GM23338 (cell line): ENCODE measurements around the gene DPYD.

ENCODE experiments used
- CREB1 ChIP-seq: fragments of 250-450 bp; sonication (Bioruptor Pico); IDR thresholded peaks from 2 replicates; pipeline ENCODE4 v1.5.0; 2020; ENCODE audit warnings: low read depth, mild to moderate bottlenecking, moderate library complexity
- EZH2 ChIP-seq: fragments of 200-600 bp; sonication (generic); IDR thresholded peaks from one replicate; pipeline ENCODE4 v1.8.0; 2017; ENCODE audit warnings: antibody characterized with exemption, mild to moderate bottlenecking, low read depth; ENCODE audit not compliant: unreplicated experiment
- EZH2phosphoT487 ChIP-seq: fragments of 200-600 bp; sonication (generic); IDR thresholded peaks from one replicate; pipeline ENCODE4 v1.8.1; 2018; ENCODE audit warnings: antibody characterized with exemption; ENCODE audit not compliant: unreplicated experiment
- JUNB ChIP-seq: IDR thresholded peaks from one replicate; pipeline ENCODE4 v1.6.1; 2016; ENCODE audit warnings: antibody characterized with exemption; ENCODE audit not compliant: unreplicated experiment
- POLR2AphosphoS5 ChIP-seq: IDR thresholded peaks from 2 replicates; pipeline ENCODE4 v1.6.1; 2016; ENCODE audit warnings: antibody characterized with exemption, low read depth
- ZNF114 ChIP-seq: fragments of 250-450 bp; sonication (Bioruptor Pico); IDR thresholded peaks from 2 replicates; pipeline ENCODE4 v1.5.0; 2020; ENCODE audit warnings: mild to moderate bottlenecking, moderate library complexity
- TF ChIP-seq, protein P1 (sequence below), 2 experiments: fragments of 200-600 bp in 1 of 2; sonication (generic) in 1 of 2; conservative IDR thresholded peaks; 2 replicates each; pipeline versions ENCODE4 v1.5.1 to v1.6.1; 2016 to 2017; ENCODE audit warnings: antibody characterized with exemption in 2 of 2, low read depth in 2 of 2, mild to moderate bottlenecking in 2 of 2, moderate library complexity in 1 of 2
- TF ChIP-seq, protein P2 (sequence below): IDR thresholded peaks from one replicate; pipeline ENCODE4 v1.6.1; 2018; ENCODE audit warnings: antibody characterized with exemption; ENCODE audit not compliant: unreplicated experiment

DNA sequence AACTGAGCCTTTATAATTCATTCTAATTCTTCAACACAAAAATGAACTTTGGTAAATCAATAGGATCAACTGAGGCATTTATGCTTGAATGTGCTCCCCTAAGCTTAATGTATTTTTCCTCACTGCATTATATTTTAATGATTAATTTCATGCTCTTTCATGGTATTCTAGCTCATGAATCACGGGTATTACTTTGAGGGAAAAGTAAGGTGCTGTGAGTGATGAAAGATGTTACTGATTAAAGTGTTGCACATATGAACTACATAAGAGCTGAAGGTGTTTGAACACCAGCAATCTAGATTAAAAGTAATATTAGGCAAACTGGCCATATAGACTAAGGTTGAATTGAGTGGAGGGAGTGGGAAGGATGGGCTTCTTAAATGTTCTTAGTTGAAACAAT is 1.9 kb downstream of the DPYD start:
- TF ChIP-seq, protein P1, sequence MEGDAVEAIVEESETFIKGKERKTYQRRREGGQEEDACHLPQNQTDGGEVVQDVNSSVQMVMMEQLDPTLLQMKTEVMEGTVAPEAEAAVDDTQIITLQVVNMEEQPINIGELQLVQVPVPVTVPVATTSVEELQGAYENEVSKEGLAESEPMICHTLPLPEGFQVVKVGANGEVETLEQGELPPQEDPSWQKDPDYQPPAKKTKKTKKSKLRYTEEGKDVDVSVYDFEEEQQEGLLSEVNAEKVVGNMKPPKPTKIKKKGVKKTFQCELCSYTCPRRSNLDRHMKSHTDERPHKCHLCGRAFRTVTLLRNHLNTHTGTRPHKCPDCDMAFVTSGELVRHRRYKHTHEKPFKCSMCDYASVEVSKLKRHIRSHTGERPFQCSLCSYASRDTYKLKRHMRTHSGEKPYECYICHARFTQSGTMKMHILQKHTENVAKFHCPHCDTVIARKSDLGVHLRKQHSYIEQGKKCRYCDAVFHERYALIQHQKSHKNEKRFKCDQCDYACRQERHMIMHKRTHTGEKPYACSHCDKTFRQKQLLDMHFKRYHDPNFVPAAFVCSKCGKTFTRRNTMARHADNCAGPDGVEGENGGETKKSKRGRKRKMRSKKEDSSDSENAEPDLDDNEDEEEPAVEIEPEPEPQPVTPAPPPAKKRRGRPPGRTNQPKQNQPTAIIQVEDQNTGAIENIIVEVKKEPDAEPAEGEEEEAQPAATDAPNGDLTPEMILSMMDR (conservative IDR thresholded peaks at IDR 0.05; ENCODE audit: low read depth in 2 of 2), result no peak
- no peak for TF ChIP-seq EZH2
- TF ChIP-seq EZH2phosphoT487, result no peak
- no peak for TF ChIP-seq CREB1 (CRISPR knock-in tag)
- no peak for TF ChIP-seq POLR2AphosphoS5
- TF ChIP-seq, protein P2, sequence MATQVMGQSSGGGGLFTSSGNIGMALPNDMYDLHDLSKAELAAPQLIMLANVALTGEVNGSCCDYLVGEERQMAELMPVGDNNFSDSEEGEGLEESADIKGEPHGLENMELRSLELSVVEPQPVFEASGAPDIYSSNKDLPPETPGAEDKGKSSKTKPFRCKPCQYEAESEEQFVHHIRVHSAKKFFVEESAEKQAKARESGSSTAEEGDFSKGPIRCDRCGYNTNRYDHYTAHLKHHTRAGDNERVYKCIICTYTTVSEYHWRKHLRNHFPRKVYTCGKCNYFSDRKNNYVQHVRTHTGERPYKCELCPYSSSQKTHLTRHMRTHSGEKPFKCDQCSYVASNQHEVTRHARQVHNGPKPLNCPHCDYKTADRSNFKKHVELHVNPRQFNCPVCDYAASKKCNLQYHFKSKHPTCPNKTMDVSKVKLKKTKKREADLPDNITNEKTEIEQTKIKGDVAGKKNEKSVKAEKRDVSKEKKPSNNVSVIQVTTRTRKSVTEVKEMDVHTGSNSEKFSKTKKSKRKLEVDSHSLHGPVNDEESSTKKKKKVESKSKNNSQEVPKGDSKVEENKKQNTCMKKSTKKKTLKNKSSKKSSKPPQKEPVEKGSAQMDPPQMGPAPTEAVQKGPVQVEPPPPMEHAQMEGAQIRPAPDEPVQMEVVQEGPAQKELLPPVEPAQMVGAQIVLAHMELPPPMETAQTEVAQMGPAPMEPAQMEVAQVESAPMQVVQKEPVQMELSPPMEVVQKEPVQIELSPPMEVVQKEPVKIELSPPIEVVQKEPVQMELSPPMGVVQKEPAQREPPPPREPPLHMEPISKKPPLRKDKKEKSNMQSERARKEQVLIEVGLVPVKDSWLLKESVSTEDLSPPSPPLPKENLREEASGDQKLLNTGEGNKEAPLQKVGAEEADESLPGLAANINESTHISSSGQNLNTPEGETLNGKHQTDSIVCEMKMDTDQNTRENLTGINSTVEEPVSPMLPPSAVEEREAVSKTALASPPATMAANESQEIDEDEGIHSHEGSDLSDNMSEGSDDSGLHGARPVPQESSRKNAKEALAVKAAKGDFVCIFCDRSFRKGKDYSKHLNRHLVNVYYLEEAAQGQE, result no peak
- no peak for TF ChIP-seq JUNB
- no peak for TF ChIP-seq ZNF114 (CRISPR knock-in tag)
